HUES6 (cell line): Measurements from ENCODE around the gene METTL15.
"Not testable (repeated sequence)": the region's sequence is repeated elsewhere in the genome, so short reads cannot be mapped to it uniquely, and the experiment has no call there.

ENCODE experiments used
- H3K27ac ChIP-seq: 2 replicates; pipeline ENCODE4 v1.7.0; 2013; ENCODE audit warnings: low read depth, mild to moderate bottlenecking, low read length, inconsistent platforms
- H3K27me3 ChIP-seq: 2 replicates; pipeline ENCODE4 v1.6.1; 2013; ENCODE audit warnings: low read length; ENCODE audit not compliant: control insufficient read depth, insufficient read depth
- H3K36me3 ChIP-seq: 2 replicates; pipeline ENCODE4 v1.6.1; 2013; ENCODE audit warnings: low read length; ENCODE audit not compliant: control insufficient read depth, insufficient read depth
- H3K4me1 ChIP-seq: 2 replicates; pipeline ENCODE4 v1.6.1; 2013; ENCODE audit warnings: low read length; ENCODE audit not compliant: control insufficient read depth, insufficient read depth
- H3K4me3 ChIP-seq: 2 replicates; pipeline ENCODE4 v1.5.1; 2013; ENCODE audit warnings: low read depth, low read length
- H3K9ac ChIP-seq: one replicate; pipeline ENCODE4 v1.6.1; 2013; ENCODE audit warnings: mild to moderate bottlenecking, low read length
- H3K9me3 ChIP-seq: 2 replicates; pipeline ENCODE4 v1.6.1; 2013; ENCODE audit warnings: low read depth, low read length; ENCODE audit not compliant: control insufficient read depth, insufficient read depth

Gene METTL15

DNA sequence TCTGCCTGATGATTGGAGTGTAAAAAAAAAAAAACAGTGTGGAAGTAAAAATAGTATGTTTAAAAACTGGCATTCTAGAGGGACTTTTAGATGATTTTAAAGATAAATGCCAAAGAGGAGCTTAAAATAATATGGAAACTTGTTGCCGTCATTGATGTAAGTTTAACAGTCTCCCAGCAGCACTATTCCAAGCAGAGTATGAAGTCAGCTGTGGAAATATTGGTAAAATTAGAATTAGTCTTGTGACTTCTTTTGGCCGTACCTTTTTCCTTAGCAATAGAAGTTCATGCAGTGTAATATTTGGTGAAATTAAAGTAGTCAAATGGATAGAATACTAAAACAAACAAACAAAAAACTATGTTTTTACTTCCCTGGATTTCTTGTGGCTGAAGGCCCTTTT, 134.9 kb downstream of the METTL15 start:
- no peak overlapping the region for H3K9ac ChIP-seq
- H3K27ac ChIP-seq, result no peak overlapping the region
- H3K9me3 ChIP-seq, result no peaks in the 10 kb centered on the region; the same call in 1 of the 2 replicates
- H3K4me3 ChIP-seq, result no peak overlapping the region
- no peaks in the 10 kb centered on the region; the same call in 1 of the 2 replicates for H3K4me1 ChIP-seq
- no peaks in the 10 kb centered on the region for H3K27me3 ChIP-seq
- H3K36me3 ChIP-seq, result no peaks in the 10 kb centered on the region

DNA sequence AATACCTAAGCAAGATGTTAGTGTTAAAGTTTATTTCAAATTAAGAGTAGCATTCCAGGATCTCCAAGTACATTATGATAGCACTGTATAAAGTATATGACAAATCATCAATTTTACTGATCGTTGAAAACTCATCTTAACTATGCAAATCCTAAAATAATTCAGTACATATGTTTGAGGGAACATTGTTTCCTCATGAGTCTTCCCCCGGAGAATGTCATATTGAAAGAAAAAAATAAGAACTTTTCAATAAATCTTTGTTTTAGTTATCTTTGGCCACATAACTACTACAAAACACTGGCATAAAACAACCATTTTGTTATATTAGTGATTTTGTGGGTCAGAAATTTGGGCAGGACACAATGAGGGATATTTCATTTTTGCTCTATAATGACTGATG, 135.4 kb downstream of the METTL15 start:
- Histone ChIP-seq H3K27me3 (no peaks in the 10 kb centered on the region), H3K9ac (no peak overlapping the region), H3K36me3 (no peaks in the 10 kb centered on the region), H3K4me3 (no peak overlapping the region), H3K27ac (no peak overlapping the region), H3K9me3 (no peaks in the 10 kb centered on the region; the same call in 1 of the 2 replicates), H3K4me1 (no peaks in the 10 kb centered on the region; the same call in 1 of the 2 replicates)

DNA sequence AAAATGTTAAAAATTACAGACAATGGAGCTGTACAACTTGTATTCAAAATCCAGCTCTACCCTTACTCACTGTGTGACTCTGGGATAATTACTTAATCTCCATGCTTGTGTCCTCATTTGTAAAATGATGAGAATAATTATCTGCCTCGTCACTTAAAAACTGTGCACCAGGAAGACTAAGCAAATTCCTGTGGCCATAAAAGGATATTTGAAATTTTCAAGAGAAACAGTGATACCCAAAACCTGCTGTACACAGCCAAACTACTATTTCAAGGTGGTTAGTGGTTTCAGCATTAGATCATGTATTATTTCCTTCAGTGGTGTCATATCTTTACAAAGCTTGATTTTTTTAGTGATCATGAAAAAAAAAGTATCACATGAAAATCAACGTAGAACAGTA, 136.9 kb downstream of the METTL15 start:
- H3K9ac ChIP-seq, result no peak overlapping the region
- no peaks in the 10 kb centered on the region for H3K27me3 ChIP-seq
- H3K9me3 ChIP-seq, result no peaks in the 10 kb centered on the region
- no peak overlapping the region for H3K27ac ChIP-seq
- no peak overlapping the region for H3K4me3 ChIP-seq
- H3K4me1 ChIP-seq, result no peaks in the 10 kb centered on the region
- no peaks in the 10 kb centered on the region for H3K36me3 ChIP-seq

DNA sequence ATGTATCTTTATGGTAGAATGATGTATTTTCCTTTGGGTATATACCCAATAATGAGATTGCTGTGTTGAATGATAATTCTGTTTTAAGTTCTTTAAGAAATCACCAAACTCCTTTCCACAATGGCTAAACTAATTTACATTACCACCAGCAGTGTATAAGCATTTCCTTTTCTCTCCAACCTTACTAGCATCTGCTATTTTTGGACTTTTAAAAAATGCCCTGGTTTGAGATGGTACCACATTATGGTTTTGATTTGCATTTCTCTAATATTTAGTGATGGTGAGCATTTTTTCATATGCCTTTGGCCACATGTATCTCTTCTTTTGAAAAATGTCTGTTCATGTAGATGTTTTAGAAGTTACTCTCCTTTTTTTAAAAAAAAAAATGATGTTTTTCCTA, 142.0 kb downstream of the METTL15 start:
- Histone ChIP-seq H3K4me3 (no peak overlapping the region), H3K27me3 (no peaks in the 10 kb centered on the region), H3K4me1 (no peaks in the 10 kb centered on the region), H3K9me3 (no peaks in the 10 kb centered on the region), H3K27ac (no peak overlapping the region), H3K9ac (no peak overlapping the region), H3K36me3 (no peaks in the 10 kb centered on the region)

DNA sequence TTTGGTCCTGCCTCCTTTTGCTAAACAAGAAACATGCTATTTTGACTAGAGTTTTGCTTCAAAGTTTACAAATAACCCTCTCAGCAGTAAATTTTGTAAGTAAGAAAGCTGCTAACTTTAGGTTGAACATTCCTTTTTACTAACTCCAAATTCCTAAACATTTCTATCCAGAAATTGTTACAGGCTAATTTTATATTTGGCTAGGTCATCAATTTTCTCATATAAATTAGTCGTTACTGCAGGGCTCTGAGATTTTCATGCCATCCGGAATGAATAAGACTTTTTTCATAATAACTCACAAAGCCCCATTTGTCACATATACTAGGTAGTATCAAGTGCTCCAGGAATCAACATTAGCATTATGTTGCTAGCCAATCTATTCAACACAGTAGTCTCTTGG, 143.1 kb downstream of the METTL15 start:
- Histone ChIP-seq H3K27ac (no peak overlapping the region), H3K9ac (no peak overlapping the region)

DNA sequence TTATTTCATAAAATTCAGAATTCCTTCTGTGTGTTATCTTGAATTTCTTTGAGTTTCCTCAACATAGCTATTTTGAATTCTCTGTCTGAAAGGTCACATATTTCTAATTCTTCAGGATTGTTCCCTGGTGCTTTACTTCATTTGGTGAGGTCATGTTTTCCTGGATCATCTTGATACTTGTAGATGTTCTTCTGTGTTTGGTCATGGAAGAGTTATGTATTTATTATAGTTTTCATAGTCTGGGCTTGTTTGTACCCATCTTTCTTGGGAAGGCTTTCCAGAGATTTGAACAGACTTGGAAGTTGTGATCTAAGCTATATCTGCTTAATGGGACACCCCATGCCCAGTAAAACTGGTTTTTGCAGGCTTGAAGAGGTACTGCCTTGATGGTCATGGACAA, 149.6 kb downstream of the METTL15 start:
- H3K4me1 ChIP-seq, result no peaks in the 10 kb centered on the region

More for the DNA sequence above, 143.1 kb downstream of the METTL15 start:
- Histone ChIP-seq H3K9me3 (no peaks in the 10 kb centered on the region), H3K4me1 (no peaks in the 10 kb centered on the region), H3K4me3 (no peak overlapping the region), H3K36me3 (no peaks in the 10 kb centered on the region), H3K27me3 (no peaks in the 10 kb centered on the region)

DNA sequence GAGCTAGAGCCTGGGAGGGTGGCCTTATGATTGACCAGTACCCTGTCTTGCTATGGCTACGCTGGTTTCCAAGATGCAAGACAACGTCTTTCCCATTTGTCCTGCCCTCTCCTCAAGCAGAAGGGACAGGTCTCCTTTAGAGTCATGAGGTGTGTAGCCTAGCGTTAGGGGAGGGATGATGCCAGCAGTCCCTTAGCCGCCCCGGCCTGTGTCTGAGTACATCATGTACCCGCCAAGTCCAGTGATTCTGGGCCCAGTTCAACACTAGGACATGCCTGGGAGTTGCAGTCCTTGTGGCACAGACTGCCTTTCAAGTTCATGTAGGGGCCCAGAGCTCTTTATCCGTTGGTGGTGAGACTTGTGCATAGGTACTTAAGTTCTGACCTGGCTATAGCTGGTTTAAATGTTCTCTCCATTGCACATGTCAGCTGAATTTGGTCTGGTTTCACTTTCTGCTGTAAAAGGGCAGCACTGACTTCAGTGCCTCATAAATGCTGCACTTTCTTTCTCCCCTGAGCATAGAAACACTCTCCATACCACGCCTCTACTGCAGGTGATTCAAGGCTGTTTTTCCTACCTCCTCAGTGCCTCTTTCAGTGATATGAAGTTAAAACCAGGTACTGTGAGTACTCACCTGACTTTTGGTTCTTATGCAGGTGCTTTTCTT, 151.1 kb downstream of the METTL15 start:
- Histone ChIP-seq H3K4me1 (no peaks in the 10 kb centered on the region), H3K4me3 (no peak overlapping the region), H3K36me3 (no peaks in the 10 kb centered on the region), H3K27ac (no peak overlapping the region), H3K9ac (no peak overlapping the region), H3K27me3 (no peaks in the 10 kb centered on the region), H3K9me3 (no peaks in the 10 kb centered on the region)

More for the DNA sequence above, 149.6 kb downstream of the METTL15 start:
- Histone ChIP-seq H3K9me3 (no peaks in the 10 kb centered on the region), H3K27ac (no peak overlapping the region), H3K4me3 (no peak overlapping the region), H3K9ac (no peak overlapping the region), H3K36me3 (no peaks in the 10 kb centered on the region), H3K27me3 (no peaks in the 10 kb centered on the region)

DNA sequence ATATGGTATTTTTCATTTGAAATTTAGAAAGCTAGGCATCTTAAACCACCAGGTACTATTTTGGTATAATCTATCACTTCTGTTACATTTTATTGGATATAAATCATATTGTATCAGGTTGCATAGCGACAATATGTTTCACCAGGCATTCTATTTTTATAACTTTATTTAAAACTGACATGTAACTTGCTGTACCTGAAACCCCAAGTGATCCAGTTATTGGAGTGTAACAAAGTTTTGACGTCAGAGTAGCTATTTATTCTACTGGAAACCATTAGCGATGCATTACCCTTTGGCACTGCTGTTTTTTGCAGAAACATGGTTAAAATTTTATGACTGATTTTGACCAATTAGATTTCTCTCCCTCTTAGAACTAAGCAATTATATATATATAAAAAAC, 160.7 kb downstream of the METTL15 start:
- no peaks in the 10 kb centered on the region for H3K9me3 ChIP-seq
- H3K27ac ChIP-seq, result no peak overlapping the region
- H3K9ac ChIP-seq, result no peak overlapping the region
- H3K36me3 ChIP-seq, result no peaks in the 10 kb centered on the region
- H3K4me3 ChIP-seq, result no peak overlapping the region
- H3K4me1 ChIP-seq, result no peaks in the 10 kb centered on the region
- no peaks in the 10 kb centered on the region for H3K27me3 ChIP-seq

DNA sequence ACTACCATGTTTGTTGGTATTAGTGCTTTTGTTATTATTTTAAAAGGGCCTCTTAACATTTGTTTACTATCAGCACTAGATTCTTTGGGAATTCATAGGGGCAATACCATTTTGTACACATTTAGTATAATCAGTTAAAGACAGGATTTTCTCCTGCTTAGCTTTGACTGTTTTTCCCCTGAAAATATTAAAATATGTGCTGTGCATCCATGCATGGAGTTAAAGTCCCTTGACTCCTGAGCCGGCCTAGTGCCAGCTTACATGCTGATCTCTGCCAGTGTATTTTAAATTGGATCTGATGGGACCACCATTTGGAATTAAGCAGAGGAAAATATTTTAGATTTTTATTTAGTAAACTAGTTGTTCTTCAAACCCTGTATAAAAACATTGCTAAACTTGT, 161.4 kb downstream of the METTL15 start:
- Histone ChIP-seq H3K27me3 (no peaks in the 10 kb centered on the region), H3K4me1 (no peaks in the 10 kb centered on the region), H3K4me3 (no peak overlapping the region), H3K36me3 (no peaks in the 10 kb centered on the region), H3K9me3 (no peaks in the 10 kb centered on the region), H3K9ac (no peak overlapping the region), H3K27ac (no peak overlapping the region)

DNA sequence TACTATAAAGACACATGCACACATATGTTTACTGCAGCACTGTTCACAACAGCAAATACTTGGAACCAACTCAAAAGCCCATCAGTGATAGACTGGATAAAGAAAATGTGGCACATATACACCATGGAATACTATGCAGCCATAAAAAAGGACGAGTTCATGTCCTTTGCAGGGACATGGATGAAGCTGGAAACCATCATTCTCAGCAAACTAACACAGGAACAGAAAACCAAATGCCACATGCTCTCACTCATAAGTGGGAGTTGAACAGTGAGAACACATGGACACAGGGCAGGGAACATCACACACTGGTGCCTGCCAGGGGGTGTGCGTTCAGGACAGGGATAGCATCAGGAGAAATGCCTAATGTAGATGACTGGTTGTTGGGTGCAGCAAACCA, 164.1 kb downstream of the METTL15 start:
- H3K9ac ChIP-seq, H3K9me3 ChIP-seq, H3K27me3 ChIP-seq, H3K27ac ChIP-seq, H3K4me1 ChIP-seq, H3K4me3 ChIP-seq, H3K36me3 ChIP-seq: not testable (repeated sequence)

DNA sequence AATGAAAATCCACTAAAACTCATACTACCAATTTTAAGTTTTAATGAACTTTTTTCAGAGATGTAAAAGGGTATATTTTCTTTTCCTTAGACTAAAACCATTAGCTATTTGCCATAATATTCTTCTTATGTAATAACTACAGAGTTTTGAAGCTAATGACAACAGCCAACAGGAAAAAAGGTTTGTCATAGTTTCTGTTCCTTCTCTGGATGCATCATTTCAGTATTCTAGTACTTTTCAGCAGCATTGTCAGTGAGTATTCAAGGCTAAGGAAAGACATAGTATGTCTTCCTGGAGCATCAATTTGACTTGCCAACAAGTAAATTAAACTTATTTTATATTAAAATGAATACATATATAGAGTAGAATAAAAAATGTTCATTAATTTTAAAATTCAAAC, 166.0 kb downstream of the METTL15 start:
- Histone ChIP-seq H3K36me3 (no peaks in the 10 kb centered on the region), H3K27ac (no peak overlapping the region), H3K27me3 (no peaks in the 10 kb centered on the region), H3K4me3 (no peak overlapping the region), H3K9me3 (no peaks in the 10 kb centered on the region), H3K9ac (no peak overlapping the region), H3K4me1 (no peaks in the 10 kb centered on the region)

DNA sequence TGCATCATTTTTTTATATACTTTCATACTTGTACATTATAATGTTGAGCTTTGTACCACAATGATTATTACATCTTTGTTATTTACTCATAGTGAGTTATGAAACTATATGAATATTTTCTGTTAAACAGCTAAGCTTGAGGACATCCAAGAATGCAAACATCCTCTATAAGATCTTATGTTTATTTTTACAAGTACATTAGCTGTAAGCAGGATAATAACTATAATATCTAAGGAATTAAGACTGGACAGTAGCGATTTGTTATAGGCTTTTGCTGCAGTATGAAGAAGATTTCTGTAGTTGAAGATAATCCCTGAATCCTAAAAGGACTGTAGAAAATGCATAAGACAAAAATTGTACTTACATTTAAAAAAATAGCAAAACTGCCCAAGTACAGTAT, 176.0 kb downstream of the METTL15 start:
- H3K4me1 ChIP-seq, result no peaks in the 10 kb centered on the region
- no peaks in the 10 kb centered on the region for H3K36me3 ChIP-seq
- H3K4me3 ChIP-seq, result no peak overlapping the region
- H3K9me3 ChIP-seq, result no peaks in the 10 kb centered on the region
- no peaks in the 10 kb centered on the region for H3K27me3 ChIP-seq
- H3K27ac ChIP-seq, result no peak overlapping the region
- no peak overlapping the region for H3K9ac ChIP-seq
